Measurements from ENCODE around the gene EXOC3L4. TPM values are rescaled to one million over a fixed set of nuclear protein-coding genes. Genes with fewer than 3 reads are reported as not detected.
A peak's percentile ranks its signal among the peaks of the same experiment; 100 is the strongest.

The EXOC3L4 gene
- total and polyA plus RNA-seq, 9 of the 15 experiments (the other 6 are each of a cell fraction or from before 2014, with no cell fraction given), result 0.10 to 6.7 (median 0.98) TPM; not detected in 1

DNA sequence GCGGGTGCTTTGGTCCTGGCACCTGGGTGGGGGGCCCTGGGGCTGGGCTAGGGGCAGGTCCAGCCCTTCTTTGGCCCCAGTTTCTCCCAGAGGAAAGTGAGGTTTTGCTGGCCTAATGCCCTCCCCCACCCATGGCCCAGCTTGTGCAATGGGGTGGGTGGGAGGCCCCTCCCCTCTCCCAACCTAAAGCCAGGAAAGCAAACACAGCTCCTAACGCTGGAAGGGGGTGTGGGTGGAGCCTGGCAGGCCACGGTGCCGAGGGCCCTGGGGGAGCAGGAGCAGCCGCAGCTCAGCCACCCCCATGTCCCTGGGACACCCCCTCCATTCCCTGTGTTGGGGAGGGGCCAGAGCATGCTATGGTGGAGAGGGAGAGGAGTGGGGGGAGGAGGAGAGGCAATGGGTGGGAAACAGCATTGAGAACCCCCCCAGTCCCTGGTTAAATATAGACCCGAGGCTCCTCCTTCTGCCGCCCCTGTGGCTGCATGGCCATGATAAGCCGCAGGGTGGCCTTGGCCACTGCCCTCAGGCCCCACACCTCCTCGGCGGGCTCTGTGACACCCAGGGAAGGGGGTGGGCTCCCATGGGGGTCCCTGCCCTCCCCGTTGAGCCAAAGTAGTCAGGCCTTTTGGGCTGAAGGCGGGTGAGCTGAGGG is 4.7 kb downstream of the EXOC3L4 start (continued):
- TF ChIP-seq E2F4 (CRISPR knock-in tag; IDR thresholded peaks at IDR 0.05; ENCODE audit: low read depth), result no peak
- TF ChIP-seq SP1 (CRISPR knock-in tag; IDR thresholded peaks at IDR 0.05), result no peak
- no peak for TF ChIP-seq GABPB1 (CRISPR knock-in tag; IDR thresholded peaks at IDR 0.05)
- TF ChIP-seq ZNF584 (CRISPR knock-in tag; IDR thresholded peaks at IDR 0.05; ENCODE audit: low read depth), result no peak
- TF ChIP-seq CREM (IDR thresholded peaks at IDR 0.05; ENCODE audit: low read depth), result 0 out of 2 replicates have a peak, but pooled peaks have one; percentile 34
- no peak for TF ChIP-seq ZNF695 (CRISPR knock-in tag; IDR thresholded peaks at IDR 0.05)
- TF ChIP-seq, protein P1, sequence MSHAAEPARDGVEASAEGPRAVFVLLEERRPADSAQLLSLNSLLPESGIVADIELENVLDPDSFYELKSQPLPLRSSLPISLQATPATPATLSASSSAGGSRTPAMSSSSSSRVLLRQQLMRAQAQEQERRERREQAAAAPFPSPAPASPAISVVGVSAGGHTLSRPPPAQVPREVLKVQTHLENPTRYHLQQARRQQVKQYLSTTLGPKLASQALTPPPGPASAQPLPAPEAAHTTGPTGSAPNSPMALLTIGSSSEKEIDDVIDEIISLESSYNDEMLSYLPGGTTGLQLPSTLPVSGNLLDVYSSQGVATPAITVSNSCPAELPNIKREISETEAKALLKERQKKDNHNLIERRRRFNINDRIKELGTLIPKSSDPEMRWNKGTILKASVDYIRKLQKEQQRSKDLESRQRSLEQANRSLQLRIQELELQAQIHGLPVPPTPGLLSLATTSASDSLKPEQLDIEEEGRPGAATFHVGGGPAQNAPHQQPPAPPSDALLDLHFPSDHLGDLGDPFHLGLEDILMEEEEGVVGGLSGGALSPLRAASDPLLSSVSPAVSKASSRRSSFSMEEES (CRISPR knock-in tag; IDR thresholded peaks at IDR 0.05), result no peak
- TF ChIP-seq, protein P2, sequence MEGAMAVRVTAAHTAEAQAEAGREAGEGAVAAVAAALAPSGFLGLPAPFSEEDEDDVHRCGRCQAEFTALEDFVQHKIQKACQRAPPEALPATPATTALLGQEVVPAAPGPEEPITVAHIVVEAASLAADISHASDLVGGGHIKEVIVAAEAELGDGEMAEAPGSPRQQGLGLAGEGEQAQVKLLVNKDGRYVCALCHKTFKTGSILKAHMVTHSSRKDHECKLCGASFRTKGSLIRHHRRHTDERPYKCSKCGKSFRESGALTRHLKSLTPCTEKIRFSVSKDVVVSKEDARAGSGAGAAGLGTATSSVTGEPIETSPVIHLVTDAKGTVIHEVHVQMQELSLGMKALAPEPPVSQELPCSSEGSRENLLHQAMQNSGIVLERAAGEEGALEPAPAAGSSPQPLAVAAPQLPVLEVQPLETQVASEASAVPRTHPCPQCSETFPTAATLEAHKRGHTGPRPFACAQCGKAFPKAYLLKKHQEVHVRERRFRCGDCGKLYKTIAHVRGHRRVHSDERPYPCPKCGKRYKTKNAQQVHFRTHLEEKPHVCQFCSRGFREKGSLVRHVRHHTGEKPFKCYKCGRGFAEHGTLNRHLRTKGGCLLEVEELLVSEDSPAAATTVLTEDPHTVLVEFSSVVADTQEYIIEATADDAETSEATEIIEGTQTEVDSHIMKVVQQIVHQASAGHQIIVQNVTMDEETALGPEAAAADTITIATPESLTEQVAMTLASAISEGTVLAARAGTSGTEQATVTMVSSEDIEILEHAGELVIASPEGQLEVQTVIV (CRISPR knock-in tag; IDR thresholded peaks at IDR 0.05; ENCODE audit: borderline replicate concordance), result no peak
- no peak for TF ChIP-seq RCOR1 (IDR thresholded peaks at IDR 0.05; ENCODE audit: borderline replicate concordance in 1 of 2, low read depth in 2 of 2, low read length in 2 of 2)
- no peak for TF ChIP-seq KHSRP (IDR thresholded peaks at IDR 0.05)
- TF ChIP-seq TEAD1 (CRISPR knock-in tag; IDR thresholded peaks at IDR 0.05), result no peak
- 0 out of 2 replicates have a peak, but pooled peaks have one; percentile 37 for TF ChIP-seq SMARCA4 (IDR thresholded peaks at IDR 0.05)
- no peak for TF ChIP-seq ASH1L (IDR thresholded peaks at IDR 0.05; ENCODE audit: borderline replicate concordance, low read depth, partially characterized antibody)
- TF ChIP-seq CBFA2T3 (IDR thresholded peaks at IDR 0.05), result peak; percentile 76
- TF ChIP-seq, protein P3, sequence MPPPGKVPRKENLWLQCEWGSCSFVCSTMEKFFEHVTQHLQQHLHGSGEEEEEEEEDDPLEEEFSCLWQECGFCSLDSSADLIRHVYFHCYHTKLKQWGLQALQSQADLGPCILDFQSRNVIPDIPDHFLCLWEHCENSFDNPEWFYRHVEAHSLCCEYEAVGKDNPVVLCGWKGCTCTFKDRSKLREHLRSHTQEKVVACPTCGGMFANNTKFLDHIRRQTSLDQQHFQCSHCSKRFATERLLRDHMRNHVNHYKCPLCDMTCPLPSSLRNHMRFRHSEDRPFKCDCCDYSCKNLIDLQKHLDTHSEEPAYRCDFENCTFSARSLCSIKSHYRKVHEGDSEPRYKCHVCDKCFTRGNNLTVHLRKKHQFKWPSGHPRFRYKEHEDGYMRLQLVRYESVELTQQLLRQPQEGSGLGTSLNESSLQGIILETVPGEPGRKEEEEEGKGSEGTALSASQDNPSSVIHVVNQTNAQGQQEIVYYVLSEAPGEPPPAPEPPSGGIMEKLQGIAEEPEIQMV (tag; conservative IDR thresholded peaks at IDR 0.05; ENCODE audit: low read depth), result no peak
- TF ChIP-seq HNRNPH1 (optimal IDR thresholded peaks at IDR 0.05; ENCODE audit: low read depth, low read length), result no peak
- no peak for TF ChIP-seq THRB (CRISPR knock-in tag; conservative IDR thresholded peaks at IDR 0.05)
- TF ChIP-seq ZNF75A (CRISPR knock-in tag; IDR thresholded peaks at IDR 0.05), result no peak
- TF ChIP-seq TEAD2 (tag; IDR thresholded peaks at IDR 0.05), result no peak
- no peak for TF ChIP-seq ZFPM2 (CRISPR knock-in tag; IDR thresholded peaks at IDR 0.05)
